ENCODE measurements around the gene BNC2. TPM values are rescaled to one million over a fixed set of nuclear protein-coding genes. Genes with fewer than 3 reads are reported as not detected.

Gene BNC2
- total RNA-seq, 1 experiment from 2014 or later: 5.7 TPM

- POLR2A ChIA-PET: no interaction called here
- H3K27ac ChIP-seq (ENCODE audit: low read length): no peak overlapping the region
- H3K9me3 ChIP-seq (ENCODE audit: control insufficient read depth, insufficient read depth, low read depth, low read length): no peaks in the 10 kb centered on the region
- BruUV-seq (replicated peaks): no TSS peak
- H3K4me1 ChIP-seq (ENCODE audit: control insufficient read depth, insufficient read depth, low read length): peaks cover 4% of the 10 kb centered on the region; the same call in 1 of the 2 replicates
- intact Hi-C loops (cut with micrococcal nuclease; ENCODE audit: unreplicated experiment) (no loop called here), in situ Hi-C loops (cut with HindIII; ENCODE audit: low pct_unique_long_range_greater_than_20kb, low sequenced_read_pairs) (no loop called here)
- ATAC-seq (no peak), DNase-seq (ENCODE audit: low read depth, low spot score) (no peak)
- H3K27me3 ChIP-seq (ENCODE audit: control insufficient read depth, insufficient read depth, low read length): no peaks in the 10 kb centered on the region
- CTCF ChIA-PET: no interaction called here
- no peak for TF ChIP-seq REST (IDR thresholded peaks at IDR 0.05; ENCODE audit: insufficient read depth in 1 of 2, low read depth in 2 of 2, low read length in 1 of 2)
- no peak for TF ChIP-seq CTCF (IDR thresholded peaks at IDR 0.05)
- no peak for TF ChIP-seq TCF7L2 (IDR thresholded peaks at IDR 0.05; ENCODE audit: low read depth, low read length)
- no peak for TF ChIP-seq POLR2AphosphoS5 (IDR thresholded peaks at IDR 0.05; ENCODE audit: low read depth, low read length)
- TF ChIP-seq SIN3A (IDR thresholded peaks at IDR 0.05; ENCODE audit: borderline replicate concordance, insufficient read depth, low read depth, low read length): no peak
- no peak overlapping the region for H3K4me3 ChIP-seq (ENCODE audit: low read depth in 2 of 2, low read length in 2 of 2)
- no peaks in the 10 kb centered on the region for H3K36me3 ChIP-seq (ENCODE audit: control insufficient read depth, insufficient read depth, low read length)
Observed at GRCh38 chr9:16501726-16502125, 368.7 kb downstream of the BNC2 start.

- in situ Hi-C loops (cut with HindIII; ENCODE audit: low pct_unique_long_range_greater_than_20kb, low sequenced_read_pairs) (no loop called here), intact Hi-C loops (cut with micrococcal nuclease; ENCODE audit: unreplicated experiment) (no loop called here)
- ChIA-PET POLR2A (no interaction called here), CTCF (no interaction called here)
- Histone ChIP-seq H3K9me3 (ENCODE audit: control insufficient read depth, insufficient read depth, low read depth, low read length) (no peaks in the 10 kb centered on the region), H3K4me1 (ENCODE audit: control insufficient read depth, insufficient read depth, low read length) (peaks cover 4% of the 10 kb centered on the region; the same call in 1 of the 2 replicates), H3K27me3 (ENCODE audit: control insufficient read depth, insufficient read depth, low read length) (no peaks in the 10 kb centered on the region), H3K27ac (ENCODE audit: low read length) (no peak overlapping the region), H3K4me3 (ENCODE audit: low read depth in 2 of 2, low read length in 2 of 2) (no peak overlapping the region), H3K36me3 (ENCODE audit: control insufficient read depth, insufficient read depth, low read length) (no peaks in the 10 kb centered on the region)
- BruUV-seq (replicated peaks): no TSS peak
- TF ChIP-seq POLR2AphosphoS5 (IDR thresholded peaks at IDR 0.05; ENCODE audit: low read depth, low read length) (no peak), CTCF (IDR thresholded peaks at IDR 0.05) (no peak), REST (IDR thresholded peaks at IDR 0.05; ENCODE audit: insufficient read depth in 1 of 2, low read depth in 2 of 2, low read length in 1 of 2) (no peak), TCF7L2 (IDR thresholded peaks at IDR 0.05; ENCODE audit: low read depth, low read length) (no peak), SIN3A (IDR thresholded peaks at IDR 0.05; ENCODE audit: borderline replicate concordance, insufficient read depth, low read depth, low read length) (no peak)
- no peak for ATAC-seq
- DNase-seq (ENCODE audit: low read depth, low spot score): no peak
Observed at GRCh38 chr9:16501141-16501540, 369.3 kb downstream of the BNC2 start.

All from Panc1 (cell line).